IPS-NIHi7 (cell line): ENCODE data around the gene OR4C46.
"Not testable (repeated sequence)": the region's sequence is repeated elsewhere in the genome, so short reads cannot be mapped to it uniquely, and the experiment has no call there.

Experiments used
- DNase-seq: peaks from one replicate; pipeline ENCODE4 v3.0.0; 2012; ENCODE audit warnings: mixed read lengths; ENCODE audit errors: extremely low spot score

OR4C46 gene

GRCh38 chr11:54603898-54604297, at the start of gene OR4C46:
TSS of gene OR4C46 (minus strand) at chr11:54603998. CDS start at chr11:54603998, 0 bp downstream.
- no peak for DNase-seq

DNA sequence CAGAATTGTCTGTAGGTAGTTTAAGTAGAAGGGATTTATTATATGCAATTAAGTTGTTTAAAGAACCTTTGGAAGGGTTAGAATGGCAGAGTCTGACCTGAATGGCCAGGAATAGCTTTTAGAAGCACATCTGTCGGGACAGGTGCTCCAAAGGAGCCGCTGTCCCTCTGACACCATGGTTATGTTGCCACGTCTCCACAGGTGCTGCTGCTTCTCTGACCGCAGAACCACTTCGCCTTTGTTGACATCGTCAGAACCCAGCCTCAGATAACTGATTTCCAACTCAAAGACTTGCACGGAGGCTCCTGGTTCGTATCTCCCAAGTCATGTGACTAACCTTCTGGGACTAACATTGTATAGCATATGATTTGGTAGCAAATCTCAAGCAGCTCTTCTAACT, 41.8 kb upstream of the OR4C46 start:
- DNase-seq, result not testable (repeated sequence)

DNA sequence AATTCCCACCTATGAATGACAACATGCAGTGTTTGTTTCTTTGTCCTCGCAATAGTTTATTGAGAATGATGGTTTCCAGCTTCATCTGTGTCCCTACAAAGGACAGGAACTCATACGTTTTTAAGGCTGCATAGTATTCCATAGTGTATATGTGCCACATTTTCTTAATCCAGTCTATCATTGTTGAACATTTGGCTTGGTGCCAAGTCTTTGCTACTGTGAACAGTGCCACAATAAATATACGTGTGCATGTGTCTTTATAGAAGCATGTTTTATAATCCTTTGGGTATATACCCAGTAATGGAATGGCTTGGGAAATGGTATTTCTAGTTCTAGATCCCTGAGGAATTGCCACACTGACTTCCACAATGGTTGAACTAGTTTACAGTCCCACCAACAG, 42.4 kb downstream of the OR4C46 start:
- DNase-seq, result not testable (repeated sequence)

- no peak for DNase-seq
Measured at GRCh38 chr11:54558919-54559318, 44.9 kb downstream of the OR4C46 start.

- no peak for DNase-seq
Measured at GRCh38 chr11:54558407-54558806, 45.4 kb downstream of the OR4C46 start.
